ENCODE data around the gene BAHCC1. TPM values are rescaled to one million over a fixed set of nuclear protein-coding genes. Genes with fewer than 3 reads are reported as not detected.

Gene BAHCC1
- total and polyA plus RNA-seq, 11 donors, result 6.0 to 19.6 (median 8.9) TPM

- ATAC-seq, result peak; percentile 3 to 42 (median 22)
- Histone ChIP-seq H3K27ac (peak overlapping the region; percentile 96 to 100 (median 100)), H3K4me1 (peaks cover 6 to 67% (median 46%) of the 10 kb centered on the region in 12 donors), H3K27me3 (no peaks in the 10 kb centered on the region), H3K9me3 (no peaks in the 10 kb centered on the region), H3K4me3 (peak overlapping the region; percentile 81 to 99 (median 94)), H3K36me3 (peaks cover 18 to 36% (median 32%) of the 10 kb centered on the region in 9 donors)
- intact Hi-C loops (cut with DNase I), result loop anchor here in 5 of 10 donors (2.0 to 10.0 kb wide), 7 partner anchors 29 to 351 kb away; partner anchors contain the start of genes BAHCC1 (in 2 of the 5), FAAP100 (in 1 of the 5) and P4HB (in 1 of the 5)
- no peak for TF ChIP-seq POLR2A (IDR thresholded peaks at IDR 0.05)
- no peak for TF ChIP-seq CTCF (IDR thresholded peaks at IDR 0.05)
- 0 to 1% (median 1%) methylated on average over 42 to 64 of the region's 64 CpGs for WGBS, 4 donors
- DNase-seq, result peak; percentile 74 to 84 (median 80)
These were observed 118.7 kb downstream of the BAHCC1 start for GRCh38 chr17:81513753-81514488.

- H3K4me1 ChIP-seq, result peaks cover 7 to 67% (median 46%) of the 10 kb centered on the region in 12 donors
- H3K27ac ChIP-seq, result peak overlapping the region; percentile 96 to 100 (median 100)
- H3K9me3 ChIP-seq, result no peaks in the 10 kb centered on the region
- no peak for DNase-seq
- ATAC-seq, result no peak
- WGBS, 4 donors, result 0 to 1% (median 1%) methylated on average over 13 to 34 of the region's 34 CpGs
- H3K27me3 ChIP-seq, result no peaks in the 10 kb centered on the region
- peak overlapping the region; percentile 81 to 99 (median 94) for H3K4me3 ChIP-seq
- TF ChIP-seq POLR2A (IDR thresholded peaks at IDR 0.05), result no peak
- TF ChIP-seq CTCF (IDR thresholded peaks at IDR 0.05), result no peak
- intact Hi-C loops (cut with DNase I), result loop anchor here in 4 of 10 donors (5.0 to 10.0 kb wide), 6 partner anchors 38 to 350 kb away; partner anchors contain the start of genes BAHCC1 (in 2 of the 4), FAAP100 (in 1 of the 4) and P4HB (in 1 of the 4)
- H3K36me3 ChIP-seq, result peaks cover 18 to 31% (median 27%) of the 10 kb centered on the region in 9 donors
These were observed 119.2 kb downstream of the BAHCC1 start for GRCh38 chr17:81514489-81514738.

GRCh38 chr17:81514739-81515529 is 119.7 kb downstream of the BAHCC1 start:
- Histone ChIP-seq H3K4me1 (peaks cover 8 to 68% (median 48%) of the 10 kb centered on the region in 12 donors), H3K9me3 (no peaks in the 10 kb centered on the region), H3K36me3 (peaks cover 17 to 26% (median 22%) of the 10 kb centered on the region in 9 donors), H3K27me3 (no peaks in the 10 kb centered on the region), H3K4me3 (peak overlapping the region; percentile 81 to 99 (median 94)), H3K27ac (peak overlapping the region; percentile 96 to 100 (median 100))
- peak; percentile 24 to 60 (median 57) for ATAC-seq
- DNase-seq, result peak; percentile 88 to 94 (median 91)
- 1% methylated on average over 43 to 82 of the region's 82 CpGs for WGBS, 4 donors
- peak; percentile 74 to 83 for TF ChIP-seq POLR2A (IDR thresholded peaks at IDR 0.05)
- TF ChIP-seq CTCF (IDR thresholded peaks at IDR 0.05), result no peak
- intact Hi-C loops (cut with DNase I), result loop anchor here in 6 of 10 donors (5.0 to 10.0 kb wide), 6 partner anchors 37 to 350 kb away; partner anchors contain the start of genes FAAP100 (in 5 of the 6), BAHCC1 (in 2 of the 6) and P4HB (in 1 of the 6)
